HCT116 (cell line): ENCODE results near the gene CELF1.

Experiments
- EZH2 ChIP-seq: fragments of 200-600 bp; sonication (generic); IDR thresholded peaks from 2 replicates; pipeline ENCODE4 v1.6.1; 2017; ENCODE audit warnings: antibody characterized with exemption, mixed run types
- JUND ChIP-seq: IDR thresholded peaks from 2 replicates; pipeline ENCODE4 v1.6.1; 2012
- POLR2A ChIP-seq: IDR thresholded peaks from 2 replicates; pipeline ENCODE4 v1.7.0; 2011; ENCODE audit warnings: borderline replicate concordance; ENCODE audit not compliant: insufficient read depth, insufficient read length; ENCODE audit errors: extremely low read depth
- POLR2AphosphoS5 ChIP-seq: IDR thresholded peaks from 2 replicates; pipeline ENCODE4 v1.6.1; 2011; ENCODE audit warnings: mild to moderate bottlenecking, low read depth, low read length, moderate library complexity
- RAD21 ChIP-seq: IDR thresholded peaks from 2 replicates; pipeline ENCODE4 v1.6.1; 2012; ENCODE audit warnings: low read depth, mild to moderate bottlenecking
- SP1 ChIP-seq: IDR thresholded peaks from 2 replicates; pipeline ENCODE4 v1.6.1; 2012; ENCODE audit warnings: low read depth
- ZNF274 ChIP-seq: fragments of 200-500 bp; sonication (Bioruptor generic); IDR thresholded peaks from 2 replicates; pipeline ENCODE4 v1.6.1; 2014; ENCODE audit warnings: mild to moderate bottlenecking, low read depth, low read length, inconsistent platforms
- TF ChIP-seq, protein P1 (sequence below), 3 experiments: fragments of 200-600 bp in 1 of 3; sonication (generic) in 1 of 3; IDR thresholded peaks in 2 of 3; conservative IDR thresholded peaks in 1 of 3; 2 replicates each; pipeline ENCODE4 v1.5.1; 2012 to 2017; ENCODE audit warnings: low read depth in 2 of 3, low read length in 2 of 3, antibody characterized with exemption in 1 of 3, borderline replicate concordance in 1 of 3, control low read depth in 1 of 3, mild to moderate bottlenecking in 1 of 3, mixed read lengths in 1 of 3, mixed run types in 1 of 3, moderate library complexity in 1 of 3; ENCODE audit not compliant: insufficient read depth in 1 of 3
- TF ChIP-seq, protein P2 (sequence below): IDR thresholded peaks from 2 replicates; pipeline ENCODE4 v1.6.1; 2012
- TF ChIP-seq, protein P3 (sequence below): IDR thresholded peaks from 2 replicates; pipeline ENCODE4 v1.6.1; 2012; ENCODE audit warnings: low read depth
- TF ChIP-seq, protein P4 (sequence below): IDR thresholded peaks from 2 replicates; pipeline ENCODE4 v1.6.1; 2012

DNA sequence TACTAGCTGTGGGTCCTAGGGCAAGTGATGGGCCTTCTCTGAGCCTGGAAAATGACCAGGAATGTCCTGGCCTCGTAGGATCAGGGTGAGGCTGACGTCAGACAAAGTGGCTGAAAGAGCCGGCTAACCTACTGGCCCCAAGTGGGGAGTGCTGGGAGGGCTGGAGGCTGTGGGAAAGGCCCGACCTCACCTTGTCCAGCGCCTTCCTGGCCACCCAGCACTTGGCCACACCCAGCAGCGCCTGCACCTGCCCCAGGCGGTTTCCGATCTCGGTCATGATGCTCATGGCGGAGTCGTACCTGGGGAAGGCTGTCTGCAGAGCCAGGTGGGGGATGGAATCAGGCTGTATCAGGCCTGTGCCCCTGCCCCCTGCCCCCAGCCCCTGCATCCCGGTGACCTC lies 111.5 kb downstream of the CELF1 start:
- TF ChIP-seq SP1 (no peak), ZNF274 (no peak), POLR2A (no peak), EZH2 (no peak), POLR2AphosphoS5 (no peak), RAD21 (no peak), JUND (no peak)
- TF ChIP-seq, protein P1, sequence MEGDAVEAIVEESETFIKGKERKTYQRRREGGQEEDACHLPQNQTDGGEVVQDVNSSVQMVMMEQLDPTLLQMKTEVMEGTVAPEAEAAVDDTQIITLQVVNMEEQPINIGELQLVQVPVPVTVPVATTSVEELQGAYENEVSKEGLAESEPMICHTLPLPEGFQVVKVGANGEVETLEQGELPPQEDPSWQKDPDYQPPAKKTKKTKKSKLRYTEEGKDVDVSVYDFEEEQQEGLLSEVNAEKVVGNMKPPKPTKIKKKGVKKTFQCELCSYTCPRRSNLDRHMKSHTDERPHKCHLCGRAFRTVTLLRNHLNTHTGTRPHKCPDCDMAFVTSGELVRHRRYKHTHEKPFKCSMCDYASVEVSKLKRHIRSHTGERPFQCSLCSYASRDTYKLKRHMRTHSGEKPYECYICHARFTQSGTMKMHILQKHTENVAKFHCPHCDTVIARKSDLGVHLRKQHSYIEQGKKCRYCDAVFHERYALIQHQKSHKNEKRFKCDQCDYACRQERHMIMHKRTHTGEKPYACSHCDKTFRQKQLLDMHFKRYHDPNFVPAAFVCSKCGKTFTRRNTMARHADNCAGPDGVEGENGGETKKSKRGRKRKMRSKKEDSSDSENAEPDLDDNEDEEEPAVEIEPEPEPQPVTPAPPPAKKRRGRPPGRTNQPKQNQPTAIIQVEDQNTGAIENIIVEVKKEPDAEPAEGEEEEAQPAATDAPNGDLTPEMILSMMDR (IDR thresholded peaks at IDR 0.05 in 2 of 3, conservative IDR thresholded peaks at IDR 0.05 in 1 of 3; ENCODE audit: borderline replicate concordance in 1 of 3, insufficient read depth in 1 of 3, low read depth in 2 of 3, low read length in 2 of 3) = no peak
- TF ChIP-seq, protein P2, sequence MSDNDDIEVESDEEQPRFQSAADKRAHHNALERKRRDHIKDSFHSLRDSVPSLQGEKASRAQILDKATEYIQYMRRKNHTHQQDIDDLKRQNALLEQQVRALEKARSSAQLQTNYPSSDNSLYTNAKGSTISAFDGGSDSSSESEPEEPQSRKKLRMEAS = no peak
- TF ChIP-seq, protein P3, sequence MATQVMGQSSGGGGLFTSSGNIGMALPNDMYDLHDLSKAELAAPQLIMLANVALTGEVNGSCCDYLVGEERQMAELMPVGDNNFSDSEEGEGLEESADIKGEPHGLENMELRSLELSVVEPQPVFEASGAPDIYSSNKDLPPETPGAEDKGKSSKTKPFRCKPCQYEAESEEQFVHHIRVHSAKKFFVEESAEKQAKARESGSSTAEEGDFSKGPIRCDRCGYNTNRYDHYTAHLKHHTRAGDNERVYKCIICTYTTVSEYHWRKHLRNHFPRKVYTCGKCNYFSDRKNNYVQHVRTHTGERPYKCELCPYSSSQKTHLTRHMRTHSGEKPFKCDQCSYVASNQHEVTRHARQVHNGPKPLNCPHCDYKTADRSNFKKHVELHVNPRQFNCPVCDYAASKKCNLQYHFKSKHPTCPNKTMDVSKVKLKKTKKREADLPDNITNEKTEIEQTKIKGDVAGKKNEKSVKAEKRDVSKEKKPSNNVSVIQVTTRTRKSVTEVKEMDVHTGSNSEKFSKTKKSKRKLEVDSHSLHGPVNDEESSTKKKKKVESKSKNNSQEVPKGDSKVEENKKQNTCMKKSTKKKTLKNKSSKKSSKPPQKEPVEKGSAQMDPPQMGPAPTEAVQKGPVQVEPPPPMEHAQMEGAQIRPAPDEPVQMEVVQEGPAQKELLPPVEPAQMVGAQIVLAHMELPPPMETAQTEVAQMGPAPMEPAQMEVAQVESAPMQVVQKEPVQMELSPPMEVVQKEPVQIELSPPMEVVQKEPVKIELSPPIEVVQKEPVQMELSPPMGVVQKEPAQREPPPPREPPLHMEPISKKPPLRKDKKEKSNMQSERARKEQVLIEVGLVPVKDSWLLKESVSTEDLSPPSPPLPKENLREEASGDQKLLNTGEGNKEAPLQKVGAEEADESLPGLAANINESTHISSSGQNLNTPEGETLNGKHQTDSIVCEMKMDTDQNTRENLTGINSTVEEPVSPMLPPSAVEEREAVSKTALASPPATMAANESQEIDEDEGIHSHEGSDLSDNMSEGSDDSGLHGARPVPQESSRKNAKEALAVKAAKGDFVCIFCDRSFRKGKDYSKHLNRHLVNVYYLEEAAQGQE = no peak
- TF ChIP-seq, protein P4, sequence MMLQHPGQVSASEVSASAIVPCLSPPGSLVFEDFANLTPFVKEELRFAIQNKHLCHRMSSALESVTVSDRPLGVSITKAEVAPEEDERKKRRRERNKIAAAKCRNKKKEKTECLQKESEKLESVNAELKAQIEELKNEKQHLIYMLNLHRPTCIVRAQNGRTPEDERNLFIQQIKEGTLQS = no peak
